Measurements from ENCODE around the gene HPCAL1. TPM values are rescaled to one million over a fixed set of nuclear protein-coding genes. Genes with fewer than 3 reads are reported as not detected.
A peak's percentile ranks its signal among the peaks of the same experiment; 100 is the strongest.

HPCAL1 gene
- total RNA-seq, 2 donors from 2014 or later = 41.0 to 66.3 TPM

DNA sequence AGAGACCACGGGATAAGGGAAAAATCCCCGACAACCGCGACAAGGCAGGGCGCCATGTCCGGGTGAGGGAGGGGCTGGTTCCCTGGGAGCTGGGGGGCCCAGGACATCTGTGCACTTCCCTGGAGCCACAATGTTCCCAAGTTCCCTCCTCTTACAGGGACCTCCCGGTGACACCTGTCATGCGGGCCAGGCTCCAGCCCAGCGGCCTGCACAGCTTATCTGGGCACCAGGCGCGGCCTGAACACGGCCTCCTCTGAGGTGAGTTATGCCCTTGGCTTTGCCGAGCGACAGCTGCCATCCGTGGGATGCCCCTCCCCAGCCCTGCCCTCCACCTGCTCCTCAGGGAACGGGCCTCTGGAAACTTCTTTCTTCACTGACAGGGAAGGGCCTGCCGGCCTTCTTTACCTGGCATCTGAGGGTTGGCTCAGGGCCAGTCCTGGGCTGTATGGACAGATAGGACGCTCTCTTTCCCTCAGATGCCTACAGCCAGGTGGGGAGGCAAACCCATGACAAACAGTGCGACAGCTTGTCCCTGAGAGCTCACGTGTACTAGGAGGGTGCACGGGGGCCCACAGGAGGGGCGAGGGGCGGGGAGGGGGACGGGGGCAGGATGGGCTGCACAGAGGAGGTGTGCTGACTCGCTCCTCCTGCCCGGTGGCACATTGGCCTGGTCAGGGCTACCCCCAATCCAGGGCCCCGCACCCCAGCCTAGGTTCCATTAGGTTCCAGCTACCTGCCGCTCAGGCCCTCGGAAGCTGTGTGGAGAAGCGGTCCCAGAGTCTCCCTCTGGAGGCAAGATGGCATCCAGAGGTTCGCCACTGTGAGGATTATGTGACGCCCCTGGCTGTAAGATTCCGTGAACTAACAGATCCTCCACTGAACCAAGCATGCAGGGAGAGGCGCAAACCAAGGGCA, 34.9 kb upstream of the HPCAL1 start:
- H3K4me3 ChIP-seq = no peak overlapping the region
- no peaks in the 10 kb centered on the region for H3K36me3 ChIP-seq (replicated peaks in 1 of 2; ENCODE audit: insufficient read depth in 1 of 2, low read depth in 2 of 2)
- intact Hi-C loops (cut with DNase I) = no loop called here
- H3K4me1 ChIP-seq = peaks cover 43% of the 10 kb centered on the region
- H3K27ac ChIP-seq = peak overlapping the region in 3 of 4 donors; percentile 20 to 78 (median 60)
- 48 to 54% methylated on average over 5 to 34 of the region's 34 CpGs for WGBS, 2 donors
- ATAC-seq (peak; percentile 72), DNase-seq (peak; percentile 74 to 92 (median 84))
- no peaks in the 10 kb centered on the region for H3K27me3 ChIP-seq
- TF ChIP-seq, protein P1, sequence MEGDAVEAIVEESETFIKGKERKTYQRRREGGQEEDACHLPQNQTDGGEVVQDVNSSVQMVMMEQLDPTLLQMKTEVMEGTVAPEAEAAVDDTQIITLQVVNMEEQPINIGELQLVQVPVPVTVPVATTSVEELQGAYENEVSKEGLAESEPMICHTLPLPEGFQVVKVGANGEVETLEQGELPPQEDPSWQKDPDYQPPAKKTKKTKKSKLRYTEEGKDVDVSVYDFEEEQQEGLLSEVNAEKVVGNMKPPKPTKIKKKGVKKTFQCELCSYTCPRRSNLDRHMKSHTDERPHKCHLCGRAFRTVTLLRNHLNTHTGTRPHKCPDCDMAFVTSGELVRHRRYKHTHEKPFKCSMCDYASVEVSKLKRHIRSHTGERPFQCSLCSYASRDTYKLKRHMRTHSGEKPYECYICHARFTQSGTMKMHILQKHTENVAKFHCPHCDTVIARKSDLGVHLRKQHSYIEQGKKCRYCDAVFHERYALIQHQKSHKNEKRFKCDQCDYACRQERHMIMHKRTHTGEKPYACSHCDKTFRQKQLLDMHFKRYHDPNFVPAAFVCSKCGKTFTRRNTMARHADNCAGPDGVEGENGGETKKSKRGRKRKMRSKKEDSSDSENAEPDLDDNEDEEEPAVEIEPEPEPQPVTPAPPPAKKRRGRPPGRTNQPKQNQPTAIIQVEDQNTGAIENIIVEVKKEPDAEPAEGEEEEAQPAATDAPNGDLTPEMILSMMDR (IDR thresholded peaks at IDR 0.05) = no peak
- peak in 1 of 3 donors; percentile 32 for TF ChIP-seq POLR2A (IDR thresholded peaks at IDR 0.05)
- H3K9me3 ChIP-seq = no peaks in the 10 kb centered on the region

DNA sequence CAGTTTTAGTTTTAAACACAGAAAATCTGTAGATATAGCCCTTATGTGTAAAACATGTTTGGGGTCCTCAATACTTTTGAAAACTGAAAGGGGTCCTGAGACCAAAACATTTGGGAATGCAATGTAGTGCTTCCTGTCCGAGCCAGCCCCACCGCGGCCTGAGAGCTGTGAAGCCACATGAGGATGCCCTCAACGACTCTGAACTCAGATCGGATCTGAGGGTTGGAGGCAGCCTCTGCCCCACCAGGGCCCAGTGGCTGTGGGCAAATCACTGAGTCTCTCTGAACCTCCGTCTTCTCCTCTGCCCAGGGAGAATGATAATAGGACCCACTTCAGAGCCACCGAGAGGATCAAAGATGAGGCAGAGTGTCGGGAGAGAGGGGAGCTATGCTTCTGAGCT, 33.4 kb upstream of the HPCAL1 start:
- H3K36me3 ChIP-seq (replicated peaks in 1 of 2; ENCODE audit: insufficient read depth in 1 of 2, low read depth in 2 of 2) = no peaks in the 10 kb centered on the region
- WGBS, 2 donors = 80 to 88% methylated on average over 8 of the region's 8 CpGs
- peak overlapping the region in 1 of 4 donors; percentile 67 for H3K27ac ChIP-seq
- intact Hi-C loops (cut with DNase I) = no loop called here
- no peak for TF ChIP-seq POLR2A (IDR thresholded peaks at IDR 0.05)
- TF ChIP-seq, protein P1 (IDR thresholded peaks at IDR 0.05) = no peak
- ATAC-seq (no peak), DNase-seq (peak in 1 of 4 donors; percentile 3)
- no peak overlapping the region for H3K4me3 ChIP-seq
- peaks cover 43% of the 10 kb centered on the region for H3K4me1 ChIP-seq
- no peaks in the 10 kb centered on the region for H3K9me3 ChIP-seq
- no peaks in the 10 kb centered on the region for H3K27me3 ChIP-seq

DNA sequence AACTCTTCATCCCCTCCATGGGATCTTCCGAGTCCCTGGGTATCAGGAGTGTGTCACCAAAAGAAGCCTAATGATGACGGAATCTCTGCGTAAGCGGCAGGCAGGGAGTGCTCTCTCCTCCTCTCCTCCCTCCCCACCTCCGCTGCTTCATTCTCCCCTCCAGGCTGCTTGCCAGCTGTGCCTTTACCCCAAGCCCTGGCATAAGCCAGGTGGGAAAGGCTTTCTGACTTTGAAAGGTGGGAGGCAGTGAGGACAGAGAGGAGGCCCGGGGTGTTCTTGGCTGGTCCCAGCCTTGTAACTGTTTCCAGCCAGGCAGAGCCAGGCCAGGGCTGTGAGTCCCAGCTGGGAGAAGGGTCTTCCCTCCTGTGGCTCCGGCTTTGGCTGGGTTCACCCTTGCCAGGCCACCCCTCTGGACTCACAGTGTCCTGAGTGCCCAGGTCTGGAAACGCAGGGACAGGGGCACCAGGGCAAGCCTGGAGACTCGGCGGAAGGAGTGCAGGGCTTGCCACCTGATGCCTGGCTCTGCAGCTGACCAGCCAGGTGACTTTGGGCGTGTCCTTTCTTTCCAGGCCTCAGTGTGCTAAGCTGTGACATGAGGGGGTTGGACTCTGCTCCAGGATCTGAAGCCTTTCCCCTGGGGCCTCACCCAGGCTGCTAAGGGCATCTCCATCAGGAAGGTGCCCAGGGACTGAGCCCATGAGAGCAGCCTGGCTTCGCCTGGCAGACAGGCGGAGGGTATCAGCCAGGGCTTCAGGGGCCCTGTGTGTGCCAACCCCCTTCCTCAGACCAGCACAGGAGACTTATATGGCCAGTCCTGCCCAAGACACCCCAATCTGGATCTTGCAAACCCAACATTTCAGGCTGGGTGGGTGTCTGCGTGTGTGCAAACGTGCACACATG, 32.7 kb upstream of the HPCAL1 start:
- Histone ChIP-seq H3K9me3 (no peaks in the 10 kb centered on the region), H3K27me3 (no peaks in the 10 kb centered on the region), H3K36me3 (replicated peaks in 1 of 2; ENCODE audit: insufficient read depth in 1 of 2, low read depth in 2 of 2) (no peaks in the 10 kb centered on the region), H3K4me1 (peaks cover 43% of the 10 kb centered on the region), H3K4me3 (no peak overlapping the region), H3K27ac (peak overlapping the region; percentile 67 to 86 (median 71))
- intact Hi-C loops (cut with DNase I) = no loop called here
- DNase-seq = peak in 2 of 4 donors; percentile 12 to 20
- no peak for ATAC-seq
- WGBS, 2 donors = 87% methylated on average over 8 to 13 of the region's 15 CpGs
- TF ChIP-seq, protein P1 (IDR thresholded peaks at IDR 0.05) = no peak
- no peak for TF ChIP-seq POLR2A (IDR thresholded peaks at IDR 0.05)

DNA sequence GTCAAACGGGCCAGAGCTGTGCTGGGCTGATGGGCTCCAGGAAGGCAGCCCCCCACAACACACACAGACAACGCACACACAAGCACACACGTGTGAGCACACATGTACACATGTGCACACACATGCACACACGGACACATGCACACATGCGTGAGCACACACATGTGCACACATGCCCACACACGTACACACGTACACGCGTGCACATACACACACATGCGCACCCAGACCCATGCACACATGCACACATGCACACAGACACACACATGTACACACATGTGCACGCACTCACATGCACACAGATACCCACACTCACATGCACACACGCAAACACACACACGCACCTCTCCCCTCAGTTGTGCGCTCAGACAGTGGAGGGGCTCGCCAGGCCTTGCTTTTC, 31.2 kb upstream of the HPCAL1 start:
- Histone ChIP-seq H3K9me3 (no peaks in the 10 kb centered on the region), H3K4me1 (peaks cover 43% of the 10 kb centered on the region), H3K27ac (peak overlapping the region in 3 of 4 donors; percentile 67 to 86 (median 75)), H3K27me3 (no peaks in the 10 kb centered on the region), H3K36me3 (replicated peaks in 1 of 2; ENCODE audit: insufficient read depth in 1 of 2, low read depth in 2 of 2) (no peaks in the 10 kb centered on the region), H3K4me3 (no peak overlapping the region)
- no peak for ATAC-seq
- intact Hi-C loops (cut with DNase I) = no loop called here
- 80 to 86% methylated on average over 12 to 15 of the region's 15 CpGs for WGBS, 2 donors
- no peak for TF ChIP-seq POLR2A (IDR thresholded peaks at IDR 0.05)
- TF ChIP-seq, protein P1 (IDR thresholded peaks at IDR 0.05) = peak in 1 of 7 experiments; percentile 14
- peak in 1 of 4 donors; percentile 9 for DNase-seq

All from body of pancreas (tissue), 4 donors.